Endothelial cell of umbilical vein (primary cell): ENCODE measurements around the gene OSBPL8. TPM values are rescaled to one million over a fixed set of nuclear protein-coding genes. Genes with fewer than 3 reads are reported as not detected.

Experiments
- BruUV-seq: library from RNA; stranded (reverse); fragments of 400-500 nt; replicated peaks from 2 replicates; lab custom pipeline; 2021; lab: Mats Ljungman, UMichigan
- CTCF ChIA-PET: fragments of 300-600, 350-600 bp; sonication (Branson Sonifier 250); formaldehyde crosslinking; loops from one replicate; lab custom pipeline; 2021; ENCODE audit warnings: antibody characterized with exemption, inconsistent platforms; lab: Charles Lee
- POLR2A ChIA-PET: fragments of 300-600, 350-600 bp; sonication (Branson Sonifier 250); formaldehyde crosslinking; loops from one replicate; lab custom pipeline; 2021; ENCODE audit warnings: antibody characterized with exemption, inconsistent platforms; lab: Charles Lee
- DNase-seq: peaks from one replicate; pipeline ENCODE4 v3.0.0-alpha.2; 2011; ENCODE audit warnings: low read depth, low spot score
- FAIRE-seq: peaks from 2 replicates; lab custom pipeline; 2011; peaks lifted over from hg19 to GRCh38; lab: Jason Lieb, UNC
- H2AFZ ChIP-seq: 2 replicates; pipeline ENCODE4 v1.6.0; 2012; ENCODE audit warnings: low read depth, low read length, control low read depth, inconsistent platforms
- H3K27ac ChIP-seq: 2 replicates; pipeline ENCODE4 v1.5.1; 2011; ENCODE audit warnings: low read depth, mild to moderate bottlenecking, control low read depth, low read length, moderate library complexity; ENCODE audit not compliant: insufficient read depth
- H3K27me3 ChIP-seq, 2 experiments: 2 replicates each; pipeline versions ENCODE4 v1.6.0 to v1.6.1; 2011; ENCODE audit warnings: low read length in 2 of 2, mixed read lengths in 1 of 2; ENCODE audit not compliant: control insufficient read depth in 2 of 2, insufficient read depth in 2 of 2
- H3K36me3 ChIP-seq, 2 experiments: 2 replicates in 1 of 2; 3 replicates in 1 of 2; pipeline ENCODE4 v1.5.1; 2011; ENCODE audit warnings: low read length in 2 of 2, mild to moderate bottlenecking in 1 of 2, moderate library complexity in 1 of 2; ENCODE audit not compliant: control insufficient read depth in 2 of 2, insufficient read depth in 2 of 2; ENCODE audit errors: extremely low read depth in 1 of 2
- H3K4me1 ChIP-seq: 3 replicates; pipeline ENCODE4 v1.5.1; 2011; ENCODE audit warnings: mild to moderate bottlenecking, low read length; ENCODE audit not compliant: control insufficient read depth, insufficient read depth; ENCODE audit errors: extremely low read depth
- H3K4me2 ChIP-seq: 2 replicates; pipeline ENCODE4 v1.6.1; 2011; ENCODE audit warnings: low read length, control low read depth, mixed read lengths; ENCODE audit not compliant: insufficient read depth
- H3K4me3 ChIP-seq, 3 experiments: fragments of 200-600 bp in 1 of 3; sonication (generic), shearing (Covaris generic) in 1 of 3; replicated peaks in 1 of 3; 2 replicates each; pipeline ENCODE4 v1.5.1; 2011 to 2016; ENCODE audit warnings: control low read depth in 3 of 3, low read length in 3 of 3, mild to moderate bottlenecking in 2 of 3, inconsistent platforms in 1 of 3, low read depth in 1 of 3, moderate library complexity in 1 of 3; ENCODE audit not compliant: insufficient read depth in 1 of 3
- H3K79me2 ChIP-seq: 2 replicates; pipeline ENCODE4 v1.6.0; 2012; ENCODE audit warnings: low read length, inconsistent platforms; ENCODE audit not compliant: control insufficient read depth, insufficient read depth
- H3K9ac ChIP-seq: replicated peaks from 2 replicates; pipeline ENCODE3; 2011; ENCODE audit warnings: low read length, control low read depth; ENCODE audit not compliant: insufficient read depth; ENCODE audit errors: extremely low read depth
- H3K9me1 ChIP-seq: replicated peaks from 3 replicates; pipeline ENCODE4 v1.6.0; 2011; ENCODE audit warnings: mild to moderate bottlenecking, low read length; ENCODE audit not compliant: control insufficient read depth, insufficient read depth; ENCODE audit errors: extremely low read depth
- H3K9me3 ChIP-seq: replicated peaks from 2 replicates; pipeline ENCODE4 v1.5.1; 2012; ENCODE audit warnings: low read length, inconsistent platforms; ENCODE audit not compliant: control insufficient read depth, insufficient read depth
- H4K20me1 ChIP-seq: replicated peaks from 2 replicates; pipeline ENCODE3; 2011; ENCODE audit warnings: mild to moderate bottlenecking, low read length; ENCODE audit not compliant: control insufficient read depth, insufficient read depth; ENCODE audit errors: extremely low read depth
- EZH2 ChIP-seq: IDR thresholded peaks from 2 replicates; pipeline ENCODE4 v1.6.1; 2012; ENCODE audit warnings: borderline replicate concordance, low read depth, mild to moderate bottlenecking, moderate library complexity, low read length, inconsistent platforms; ENCODE audit not compliant: severe bottlenecking
- FOS ChIP-seq: IDR thresholded peaks from 2 replicates; pipeline ENCODE4 v1.6.1; 2011; ENCODE audit warnings: mild to moderate bottlenecking, low read length, moderate library complexity, borderline replicate concordance; ENCODE audit not compliant: insufficient read depth
- GATA2 ChIP-seq: IDR thresholded peaks from 2 replicates; pipeline ENCODE4 v1.7.0; 2011; ENCODE audit warnings: low read depth, mild to moderate bottlenecking, moderate library complexity, mixed read lengths, low read length; ENCODE audit not compliant: insufficient read length, insufficient read depth
- JUN ChIP-seq: IDR thresholded peaks from 2 replicates; pipeline ENCODE4 v1.6.1; 2011; ENCODE audit warnings: borderline replicate concordance, low read depth; ENCODE audit not compliant: insufficient read length, insufficient read depth
- MYC ChIP-seq: IDR thresholded peaks from one replicate; pipeline ENCODE4 v1.6.1; 2011; ENCODE audit warnings: mild to moderate bottlenecking, low read depth, low read length
- POLR2A ChIP-seq: IDR thresholded peaks from 2 replicates; pipeline ENCODE4 v1.6.1; 2012; ENCODE audit warnings: low read depth, mild to moderate bottlenecking, control low read depth, low read length
- POLR2AphosphoS5 ChIP-seq: IDR thresholded peaks from 2 replicates; pipeline ENCODE4 v1.6.1; 2012; ENCODE audit warnings: low read depth, mild to moderate bottlenecking, control low read depth, low read length, moderate library complexity; ENCODE audit not compliant: insufficient read depth
- dilution Hi-C: fragments of 300-500 bp; cut with MboI; formaldehyde crosslinking; loops from one replicate; pipeline ENCODE4 v1.15.0; 2019; ENCODE audit warnings: low sequenced_read_pairs; ENCODE audit not compliant: extremely low pct_ligation_motif_present
- intact Hi-C: fragments of 100-400 bp; cut with micrococcal nuclease; formaldehyde crosslinking; loops from one replicate; pipeline ENCODE4 v1.10.0; 2022
- polyA plus RNA-seq, 4 experiments: library from polyadenylated mRNA; depleted of rRNA in 3 of 4; stranded (reverse) in 3 of 4; unstranded in 1 of 4; fragments of >200 nt; gene quantifications; 2 replicates each; pipeline versions ENCODE4 v1.2.1 to v1.2.3, GENCODE V29; 2011 to 2012; ENCODE audit warnings: missing spikeins in 1 of 4
- total RNA-seq: library from RNA; stranded (reverse); gene quantifications from 2 replicates; pipeline ENCODE4 v1.2.3, GENCODE V29; 2021
- TF ChIP-seq, protein P1 (sequence below): IDR thresholded peaks from 2 replicates; pipeline ENCODE4 v1.6.1; 2011; ENCODE audit not compliant: insufficient read depth, insufficient read length
- TF ChIP-seq, protein P2 (sequence below), 2 donors: IDR thresholded peaks; 1 replicate in 1 of 2; 2 replicates in 1 of 2; pipeline ENCODE4 v1.5.1; 2011; ENCODE audit warnings: low read length in 2 of 2, mild to moderate bottlenecking in 2 of 2, moderate library complexity in 2 of 2, control low read depth in 1 of 2, inconsistent platforms in 1 of 2, low read depth in 1 of 2; ENCODE audit not compliant: insufficient read depth in 1 of 2; ENCODE audit errors: extremely low read depth in 1 of 2

Gene OSBPL8
- total and polyA plus RNA-seq, 2 donors (not counting 3 experiments of a cell fraction or from before 2014, with no cell fraction given) = 10.3 to 47.6 TPM

DNA sequence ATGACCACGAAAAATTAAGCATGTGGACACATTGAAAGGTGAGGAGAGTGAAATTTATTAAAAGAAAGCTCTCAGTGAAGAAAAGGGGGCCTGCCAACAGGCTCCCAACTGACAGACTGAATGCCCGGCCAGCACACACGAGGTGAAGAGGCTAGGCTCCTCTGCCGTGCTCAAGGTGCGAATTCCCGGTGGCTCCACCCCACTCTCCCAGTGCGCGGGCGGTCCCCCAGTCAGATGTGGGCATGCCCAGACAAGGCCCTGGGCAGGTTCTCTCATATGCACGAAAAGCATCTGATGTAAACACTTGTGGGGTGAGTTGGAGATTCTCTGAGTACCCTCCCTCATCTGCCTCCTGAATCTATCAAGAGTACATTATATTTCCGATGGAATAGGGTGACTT lies 48.5 kb upstream of the OSBPL8 start:
- dilution Hi-C loops (no loop called here), intact Hi-C loops (no loop called here)
- no peaks in the 10 kb centered on the region for H3K36me3 ChIP-seq
- no peak overlapping the region for H2AFZ ChIP-seq
- H3K4me1 ChIP-seq = no peaks in the 10 kb centered on the region
- no peak for FAIRE-seq
- TF ChIP-seq, protein P1, sequence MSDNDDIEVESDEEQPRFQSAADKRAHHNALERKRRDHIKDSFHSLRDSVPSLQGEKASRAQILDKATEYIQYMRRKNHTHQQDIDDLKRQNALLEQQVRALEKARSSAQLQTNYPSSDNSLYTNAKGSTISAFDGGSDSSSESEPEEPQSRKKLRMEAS = no peak
- TF ChIP-seq POLR2A = no peak
- TF ChIP-seq POLR2AphosphoS5 = no peak
- no peak for TF ChIP-seq FOS
- no peak for TF ChIP-seq EZH2
- TF ChIP-seq, protein P2, sequence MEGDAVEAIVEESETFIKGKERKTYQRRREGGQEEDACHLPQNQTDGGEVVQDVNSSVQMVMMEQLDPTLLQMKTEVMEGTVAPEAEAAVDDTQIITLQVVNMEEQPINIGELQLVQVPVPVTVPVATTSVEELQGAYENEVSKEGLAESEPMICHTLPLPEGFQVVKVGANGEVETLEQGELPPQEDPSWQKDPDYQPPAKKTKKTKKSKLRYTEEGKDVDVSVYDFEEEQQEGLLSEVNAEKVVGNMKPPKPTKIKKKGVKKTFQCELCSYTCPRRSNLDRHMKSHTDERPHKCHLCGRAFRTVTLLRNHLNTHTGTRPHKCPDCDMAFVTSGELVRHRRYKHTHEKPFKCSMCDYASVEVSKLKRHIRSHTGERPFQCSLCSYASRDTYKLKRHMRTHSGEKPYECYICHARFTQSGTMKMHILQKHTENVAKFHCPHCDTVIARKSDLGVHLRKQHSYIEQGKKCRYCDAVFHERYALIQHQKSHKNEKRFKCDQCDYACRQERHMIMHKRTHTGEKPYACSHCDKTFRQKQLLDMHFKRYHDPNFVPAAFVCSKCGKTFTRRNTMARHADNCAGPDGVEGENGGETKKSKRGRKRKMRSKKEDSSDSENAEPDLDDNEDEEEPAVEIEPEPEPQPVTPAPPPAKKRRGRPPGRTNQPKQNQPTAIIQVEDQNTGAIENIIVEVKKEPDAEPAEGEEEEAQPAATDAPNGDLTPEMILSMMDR (IDR thresholded peaks at IDR 0.05; ENCODE audit: extremely low read depth in 1 of 2, insufficient read depth in 1 of 2, low read depth in 1 of 2, low read length in 2 of 2) = no peak
- no peak for TF ChIP-seq JUN
- no peak for TF ChIP-seq MYC
- TF ChIP-seq GATA2 = no peak
- H3K9me3 ChIP-seq = no peaks in the 10 kb centered on the region
- H3K9me1 ChIP-seq = no peaks in the 10 kb centered on the region
- H3K4me2 ChIP-seq = no peak overlapping the region
- CTCF ChIA-PET = no interaction called here
- POLR2A ChIA-PET = no interaction called here
- H3K79me2 ChIP-seq = no peaks in the 10 kb centered on the region
- no peak for DNase-seq
- no peak overlapping the region for H3K4me3 ChIP-seq
- peaks cover 0 to 3% of the 10 kb centered on the region in 2 experiments for H3K27me3 ChIP-seq
- H4K20me1 ChIP-seq = no peaks in the 10 kb centered on the region
- no peak overlapping the region for H3K27ac ChIP-seq
- H3K9ac ChIP-seq = no peak overlapping the region
- BruUV-seq = no TSS peak
